Dedifferentiated amniotic fluid mesenchymal stem cell (primary cell): ENCODE measurements around the gene LRIT2.
"Not testable (repeated sequence)": the region's sequence is repeated elsewhere in the genome, so short reads cannot be mapped to it uniquely, and the experiment has no call there.

ENCODE experiments used
- DNase-seq: peaks from one replicate; pipeline ENCODE4 v3.0.0-alpha.2; 2016; ENCODE audit errors: extremely low spot score

Gene LRIT2

DNA sequence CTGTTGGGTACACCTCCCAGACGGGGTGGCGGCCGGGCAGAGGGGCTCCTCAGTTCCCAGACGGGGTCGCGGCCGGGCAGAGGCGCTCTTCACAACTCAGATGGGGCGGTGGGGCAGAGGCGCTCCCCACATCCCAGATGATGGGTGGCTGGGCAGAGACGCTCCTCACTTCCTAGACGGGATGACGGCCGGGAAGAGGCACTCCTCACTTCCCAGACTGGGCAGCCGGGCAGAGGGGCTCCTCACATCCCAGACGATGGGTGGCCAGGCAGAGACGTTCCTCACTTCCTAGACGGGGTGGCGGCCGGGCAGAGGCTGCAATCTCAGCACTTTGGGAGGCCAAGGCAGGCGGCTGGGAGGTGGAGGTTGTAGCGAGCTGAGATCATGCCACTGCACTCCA lies 45.0 kb downstream of the LRIT2 start:
- not testable (repeated sequence) for DNase-seq

GRCh38 chr10:84179059-84179710 lies 46.2 kb downstream of the LRIT2 start:
- DNase-seq, result peak; percentile 20

DNA sequence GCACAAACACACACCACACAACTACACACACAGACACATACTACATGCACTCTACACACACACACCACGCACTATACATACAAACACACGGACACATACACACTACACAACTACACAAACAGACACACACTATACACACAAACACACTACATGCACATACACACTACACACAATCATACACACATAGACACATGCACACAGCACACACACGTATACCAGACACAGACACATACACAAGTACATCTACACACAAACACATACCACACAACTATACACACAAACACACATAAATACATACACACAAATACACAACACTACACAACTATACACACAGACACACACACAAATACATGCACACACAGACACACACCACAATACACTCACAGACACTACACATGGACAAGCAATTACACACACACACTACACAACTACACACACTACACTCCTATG lies 47.2 kb downstream of the LRIT2 start:
- no peak for DNase-seq

- DNase-seq, result no peak
Observed at GRCh38 chr10:84177541-84178141, 47.7 kb downstream of the LRIT2 start.

DNA sequence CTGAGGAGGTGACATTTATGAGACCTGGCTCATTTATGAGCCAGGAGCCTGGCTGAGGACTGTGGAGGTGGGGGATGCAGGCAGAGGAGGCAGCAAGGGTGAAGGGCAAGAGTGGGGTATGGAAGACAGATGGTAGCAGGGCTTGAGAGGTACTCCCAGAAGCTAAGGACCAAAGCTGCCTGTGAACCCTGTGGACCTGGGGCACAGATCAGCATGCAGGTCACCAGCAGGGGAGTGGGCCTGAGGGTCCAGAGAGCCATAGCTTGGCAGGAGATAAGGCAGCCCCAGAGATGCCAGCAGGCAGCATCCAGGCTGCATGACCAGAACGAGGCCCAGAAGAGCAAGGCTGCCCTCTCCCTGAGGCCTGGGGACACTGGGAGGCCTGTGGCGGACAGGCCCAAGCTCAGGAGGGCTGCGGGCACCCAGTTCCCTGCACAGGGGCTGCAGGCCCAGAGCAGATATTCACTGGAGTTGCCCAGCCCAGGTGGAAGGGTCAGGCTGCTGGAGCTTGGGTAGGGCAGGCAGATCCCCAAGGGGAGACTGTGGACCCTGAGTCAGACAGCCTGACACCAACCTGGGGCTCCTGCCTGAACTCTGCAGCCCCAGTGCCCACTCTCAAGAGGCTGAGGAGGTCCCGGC lies 48.4 kb downstream of the LRIT2 start:
- DNase-seq, result no peak

DNA sequence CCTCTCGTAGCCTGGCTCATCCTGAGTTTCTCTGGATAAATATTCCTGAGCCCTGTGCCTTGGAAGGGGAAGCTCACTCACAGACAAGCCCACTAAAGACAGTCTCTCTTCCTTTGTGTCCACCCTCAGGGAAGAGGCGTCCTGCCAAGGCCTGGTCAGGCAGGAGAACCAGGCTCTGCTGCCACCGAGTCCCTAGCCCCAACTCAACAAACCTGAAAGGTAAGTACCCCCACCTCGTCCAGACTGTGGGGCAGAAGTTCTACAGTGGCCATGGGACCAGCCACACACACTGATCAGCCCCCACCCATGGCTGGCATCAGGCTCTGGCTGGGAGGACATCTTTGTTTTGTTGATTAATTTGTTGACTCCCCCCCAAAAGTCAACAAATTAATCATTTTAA lies 49.0 kb downstream of the LRIT2 start:
- no peak for DNase-seq

GRCh38 chr10:84175436-84175835 lies 49.9 kb downstream of the LRIT2 start:
- DNase-seq, result no peak

GRCh38 chr10:84173501-84173929 lies 51.8 kb downstream of the LRIT2 start, which contains the start of gene GPR15LG:
Gene GPR15LG, plus strand, starts transcription at chr10:84173801. Its CDS starts 51 bp downstream, at chr10:84173852.
- DNase-seq, result no peak

DNA sequence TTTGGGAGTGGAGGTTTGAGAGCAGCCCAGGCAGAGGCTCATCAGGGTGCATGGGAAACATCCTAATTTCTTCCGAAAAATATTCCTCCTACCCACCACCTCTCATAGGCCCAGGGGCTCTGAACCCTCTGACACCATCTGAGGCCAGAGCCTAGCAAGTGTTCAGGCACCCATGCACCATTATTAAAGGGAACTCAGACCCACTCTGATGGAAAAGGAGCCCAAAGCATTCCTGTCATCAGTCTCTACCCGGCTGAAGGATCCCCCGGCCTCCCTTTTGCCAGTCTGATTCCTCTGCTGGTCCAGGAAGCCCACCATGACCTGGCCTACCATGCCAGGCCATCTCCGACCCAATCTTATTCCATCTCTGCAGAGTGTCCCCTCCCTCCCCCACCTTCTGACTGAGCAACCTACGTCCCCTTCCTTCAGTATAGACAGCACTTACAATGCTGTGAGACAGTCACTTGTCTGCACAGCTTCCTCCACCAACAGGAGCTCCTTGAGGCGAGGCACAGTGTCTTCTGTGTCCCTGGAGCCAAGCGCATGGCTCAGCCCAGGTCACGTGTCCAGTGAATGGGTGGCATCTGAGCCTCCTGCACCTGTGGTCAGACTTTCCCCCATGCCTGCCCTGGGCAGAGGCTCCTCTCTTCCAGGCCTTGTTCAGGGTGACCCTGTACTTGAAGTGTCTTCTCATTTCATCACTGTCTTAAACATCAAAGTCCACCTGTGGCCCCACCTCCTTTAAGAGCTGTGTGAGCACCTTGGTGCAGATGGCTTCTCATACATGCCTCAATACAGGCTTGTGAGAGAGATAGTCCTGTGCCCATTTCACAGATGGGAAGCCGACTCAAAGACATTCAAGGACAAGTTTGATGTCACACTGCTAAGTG lies 52.6 kb downstream of the LRIT2 start:
- no peak for DNase-seq

GRCh38 chr10:84171700-84172466 lies 53.5 kb downstream of the LRIT2 start:
- DNase-seq, result not testable (repeated sequence)

DNA sequence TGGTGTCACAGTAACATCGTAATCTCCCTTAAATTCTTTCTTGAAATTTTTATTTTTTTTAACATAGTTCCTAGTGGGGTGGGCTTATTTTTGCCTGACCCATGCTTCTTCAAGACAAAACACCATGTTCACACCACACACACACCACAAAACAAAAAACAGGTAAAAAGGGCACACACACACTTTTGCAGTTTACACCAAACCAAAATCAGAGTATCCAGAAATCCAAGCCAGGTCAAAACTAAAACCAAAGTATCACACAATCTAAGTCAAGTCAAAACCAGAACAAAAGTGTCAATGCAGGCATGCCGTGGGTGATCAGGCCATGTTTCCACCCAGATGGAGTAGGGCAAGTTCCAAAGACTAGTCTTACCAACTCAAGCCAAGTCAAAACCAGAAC lies 54.1 kb downstream of the LRIT2 start:
- DNase-seq, result not testable (repeated sequence)
